A549 (cell line): ENCODE data around the gene MACROD1. TPM values are rescaled to one million over a fixed set of nuclear protein-coding genes. Genes with fewer than 3 reads are reported as not detected.

Source experiments
- ATAC-seq, 2 experiments: fragments of 200-7000 bp in 1 of 2; fragments of >200 bp in 1 of 2; cut with Nextera tagmentation in 1 of 2; cut with Tn5 transposase in 1 of 2; 3 replicates each; pipeline versions ENCODE4 v1.8.0 to v1.9.1; 2018 to 2020; ENCODE audit warnings: mild to moderate bottlenecking in 1 of 2, moderate library complexity in 1 of 2
- CTCF ChIA-PET: fragments of 300-600 bp; sonication (Branson Sonifier 250); formaldehyde crosslinking; extraction: SDS; loops from one replicate; lab custom pipeline; 2021; ENCODE audit warnings: antibody characterized with exemption, inconsistent platforms; lab: Yijun Ruan, JAX
- POLR2A ChIA-PET: fragments of 350-600 bp; formaldehyde crosslinking; extraction: SDS; loops from one replicate; lab custom pipeline; 2021; ENCODE audit warnings: antibody characterized with exemption, inconsistent platforms; lab: Yijun Ruan, JAX
- DNase-seq, 2 experiments: peaks; one replicate each; pipeline versions ENCODE4 v3.0.0 to v3.0.0-alpha.2; 2011 to 2016; ENCODE audit warnings: low read depth in 1 of 2, low spot score in 1 of 2
- FAIRE-seq: peaks from 2 replicates; lab custom pipeline; 2011; peaks lifted over from hg19 to GRCh38; lab: Jason Lieb, UNC
- H3K27ac ChIP-seq, 2 experiments: fragments of >200 bp; sonication (Bioruptor Twin); formaldehyde crosslinking; 3 replicates each; pipeline ENCODE4 v1.5.1; 2016 to 2017
- H3K4me1 ChIP-seq: fragments of >200 bp; sonication (Bioruptor Twin); formaldehyde crosslinking; 3 replicates; pipeline ENCODE4 v1.6.1; 2016
- H3K4me2 ChIP-seq: fragments of >200 bp; sonication (Bioruptor Twin); formaldehyde crosslinking; 3 replicates; pipeline ENCODE4 v1.6.1; 2016
- H3K4me3 ChIP-seq: fragments of >200 bp; sonication (Bioruptor Twin); formaldehyde crosslinking; 3 replicates; pipeline ENCODE4 v1.5.1; 2016
- H3K9me3 ChIP-seq: fragments of >200 bp; sonication (Bioruptor Twin); formaldehyde crosslinking; 3 replicates; pipeline ENCODE4 v1.6.1; 2016
- CBX8 ChIP-seq: fragments of 200-600 bp; sonication (generic); IDR thresholded peaks from 2 replicates; pipeline ENCODE4 v1.6.1; 2016
- CHD2 ChIP-seq: fragments of 150-350 bp; IDR thresholded peaks from 2 replicates; pipeline ENCODE4 v1.6.1; 2014; ENCODE audit warnings: low read length; ENCODE audit not compliant: partially characterized antibody
- CHD4 ChIP-seq: fragments of 200-600 bp; sonication (generic); IDR thresholded peaks from 2 replicates; pipeline ENCODE4 v1.6.1; 2016; ENCODE audit warnings: antibody characterized with exemption, mild to moderate bottlenecking, borderline replicate concordance
- EHF ChIP-seq: fragments of 250-450 bp; sonication (Bioruptor Pico); IDR thresholded peaks from 2 replicates; pipeline ENCODE4 v1.5.0; 2020; ENCODE audit warnings: mild to moderate bottlenecking
- EHMT2 ChIP-seq: fragments of 200-600 bp; sonication (generic); IDR thresholded peaks from 2 replicates; pipeline ENCODE4 v1.6.1; 2016; ENCODE audit warnings: antibody characterized with exemption, low read depth, mild to moderate bottlenecking, moderate library complexity
- ELK1 ChIP-seq: fragments of 150-350 bp; IDR thresholded peaks from 2 replicates; pipeline ENCODE4 v1.6.1; 2014; ENCODE audit warnings: low read depth, mild to moderate bottlenecking, low read length
- FOSB ChIP-seq: fragments of 250-450 bp; sonication (Bioruptor Pico); IDR thresholded peaks from 2 replicates; pipeline ENCODE4 v1.5.0; 2020; ENCODE audit warnings: mild to moderate bottlenecking, moderate library complexity
- FOXS1 ChIP-seq: fragments of 250-450 bp; sonication (Bioruptor Pico); IDR thresholded peaks from 2 replicates; pipeline ENCODE4 v1.5.0; 2020; ENCODE audit warnings: mild to moderate bottlenecking, moderate library complexity
- HEYL ChIP-seq: fragments of 250-450 bp; sonication (Bioruptor Pico); IDR thresholded peaks from 2 replicates; pipeline ENCODE4 v1.8.0; 2021; ENCODE audit warnings: mild to moderate bottlenecking, moderate library complexity
- HMGXB4 ChIP-seq: fragments of 250-450 bp; sonication (Bioruptor Pico); IDR thresholded peaks from 2 replicates; pipeline ENCODE4 v1.5.0; 2021; ENCODE audit warnings: mild to moderate bottlenecking, moderate library complexity, borderline replicate concordance
- HOXB13 ChIP-seq: fragments of 250-450 bp; sonication (Bioruptor Pico); IDR thresholded peaks from 2 replicates; pipeline ENCODE4 v1.5.0; 2020; ENCODE audit warnings: low read depth, mild to moderate bottlenecking, moderate library complexity
- HOXB5 ChIP-seq: fragments of 250-450 bp; sonication (Bioruptor Pico); IDR thresholded peaks from 2 replicates; pipeline ENCODE4 v1.5.0; 2020; ENCODE audit warnings: mild to moderate bottlenecking, moderate library complexity
- JUNB ChIP-seq: fragments of >200 bp; sonication (Bioruptor Twin); formaldehyde crosslinking; IDR thresholded peaks from 2 replicates; pipeline ENCODE4 v1.6.1; 2016
- MAX ChIP-seq: IDR thresholded peaks from 2 replicates; pipeline ENCODE4 v1.6.1; 2012
- MAZ ChIP-seq: fragments of 150-350 bp; IDR thresholded peaks from 2 replicates; pipeline ENCODE4 v1.6.1; 2014; ENCODE audit warnings: antibody characterized with exemption, low read depth, low read length, borderline replicate concordance
- NPAS2 ChIP-seq: fragments of 250-450 bp; sonication (Bioruptor Pico); IDR thresholded peaks from 2 replicates; pipeline ENCODE4 v1.8.0; 2022; ENCODE audit warnings: mild to moderate bottlenecking, moderate library complexity, borderline replicate concordance
- POLR2A ChIP-seq: IDR thresholded peaks from 2 replicates; pipeline ENCODE4 v1.6.1; 2012; ENCODE audit warnings: mild to moderate bottlenecking, low read length
- POLR2AphosphoS2 ChIP-seq: conservative IDR thresholded peaks from 2 replicates; pipeline ENCODE4 v1.6.1; 2012; ENCODE audit warnings: low read length, improper control_type of control experiment, inconsistent platforms
- RNF2 ChIP-seq: fragments of 200-600 bp; sonication (generic); IDR thresholded peaks from 2 replicates; pipeline ENCODE4 v1.6.1; 2016; ENCODE audit warnings: low read depth, mild to moderate bottlenecking, antibody characterized with exemption, moderate library complexity, borderline replicate concordance
- SMC3 ChIP-seq: fragments of >200 bp; sonication (Bioruptor Twin); formaldehyde crosslinking; IDR thresholded peaks from 3 replicates; pipeline ENCODE4 v1.6.1; 2018; ENCODE audit warnings: inconsistent platforms
- SREBF2 ChIP-seq: fragments of 450-650 bp; IDR thresholded peaks from 2 replicates; pipeline ENCODE4 v1.6.1; 2014; ENCODE audit warnings: mild to moderate bottlenecking, moderate library complexity
- TFCP2L1 ChIP-seq: fragments of 250-450 bp; sonication (Bioruptor Pico); IDR thresholded peaks from 2 replicates; pipeline ENCODE4 v1.5.0; 2021; ENCODE audit warnings: mild to moderate bottlenecking
- TP53 ChIP-seq: fragments of 250-450 bp; sonication (Bioruptor Pico); IDR thresholded peaks from 2 replicates; pipeline ENCODE4 v1.5.0; 2021; ENCODE audit warnings: mild to moderate bottlenecking, moderate library complexity
- USF2 ChIP-seq: fragments of 450-650 bp; IDR thresholded peaks from 2 replicates; pipeline ENCODE4 v1.6.1; 2014; ENCODE audit warnings: antibody characterized with exemption
- ZFP36 ChIP-seq: fragments of 450-650 bp; IDR thresholded peaks from 2 replicates; pipeline ENCODE4 v1.6.1; 2014; ENCODE audit warnings: borderline replicate concordance; ENCODE audit not compliant: partially characterized antibody
- WGBS: methylation state at CpG from one replicate; pipeline ENCODE4 v1.1.6; 2017; ENCODE audit errors: missing lambda C conversion rate; 5-methylcytosine and 5-hydroxymethylcytosine counted together
- polyA plus RNA-seq, 4 experiments: library from polyadenylated mRNA; depleted of rRNA in 3 of 4; stranded (reverse); fragments of >200 nt; fragmentation: RNase III in 1 of 4; extraction: RNeasy Plus Mini Kit Qiagen cat#74134 plus additional on column Dnase treatment in 1 of 4; gene quantifications; 2 replicates in 3 of 4; 3 replicates in 1 of 4; pipeline ENCODE4 v1.2.3, GENCODE V29; 2011 to 2017
- TF ChIP-seq, protein P1 (sequence below): IDR thresholded peaks from 2 replicates; pipeline ENCODE4 v1.6.1; 2012; ENCODE audit warnings: low read depth, borderline replicate concordance

The MACROD1 gene
- polyA plus RNA-seq, 2 of the 4 experiments (the other 2 are of a cell fraction), result 15.1 to 16.6 TPM

DNA sequence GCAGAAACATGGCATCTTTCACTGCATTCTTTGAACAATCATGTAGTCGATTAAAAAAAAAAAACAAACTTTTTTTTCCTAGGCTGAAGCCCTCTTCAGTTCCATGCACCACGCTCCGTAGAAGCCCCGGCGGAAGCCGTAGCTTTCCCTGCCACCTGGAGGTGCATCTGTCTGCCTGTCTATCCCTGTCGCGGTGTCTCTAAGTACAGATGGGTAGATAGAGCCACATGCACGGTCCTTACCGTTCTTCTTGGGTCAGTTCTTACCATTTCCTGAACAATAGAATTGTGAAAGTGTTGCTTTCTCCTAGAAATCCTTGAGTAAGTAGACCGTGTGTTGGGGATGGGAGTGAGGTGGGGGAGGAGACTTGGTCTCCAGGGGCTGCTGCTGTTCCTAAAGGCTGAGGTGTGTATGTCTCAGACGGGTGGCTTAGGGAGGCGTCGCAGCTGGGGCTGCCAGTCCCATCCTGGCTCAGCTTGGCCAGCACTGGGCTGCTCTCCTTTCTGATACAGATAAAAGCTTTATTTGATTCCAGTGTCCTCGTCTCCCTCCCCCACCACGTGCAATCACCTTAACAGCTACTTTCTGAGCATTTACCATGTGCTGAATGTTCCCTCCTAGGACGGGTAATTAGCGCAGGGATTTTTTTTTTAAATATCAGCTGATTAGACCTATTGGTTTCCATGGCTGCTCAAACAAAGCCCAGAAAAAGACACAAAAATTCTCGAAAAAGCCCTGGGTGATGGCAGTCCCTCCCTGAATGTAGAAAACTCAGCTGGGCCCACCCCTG lies 46.8 kb downstream of the MACROD1 start:
- ChIA-PET POLR2A (no interaction called here), CTCF (interaction anchor here (0.6 kb wide), 1 partner anchor 16 kb away, joined by 4 read pairs; no protein-coding TSS in a partner anchor)
- 80% methylated on average over 19 of the region's 19 CpGs for WGBS
- DNase-seq (no peak), FAIRE-seq (no peak), ATAC-seq (no peak)
- H3K4me3 ChIP-seq, result no peak overlapping the region
- TF ChIP-seq FOSB (CRISPR knock-in tag) (no peak), MAX (no peak), SMC3 (no peak), NPAS2 (no peak)
- no peaks in the 10 kb centered on the region for H3K9me3 ChIP-seq
- no peak overlapping the region for H3K4me2 ChIP-seq
- H3K27ac ChIP-seq, result no peak overlapping the region
- no peaks in the 10 kb centered on the region for H3K4me1 ChIP-seq

- Histone ChIP-seq H3K4me1 (no peaks in the 10 kb centered on the region), H3K27ac (no peak overlapping the region), H3K9me3 (no peaks in the 10 kb centered on the region), H3K4me2 (no peak overlapping the region), H3K4me3 (no peak overlapping the region)
- CTCF ChIA-PET, result no interaction called here
- no peak for TF ChIP-seq HOXB13
- no peak for TF ChIP-seq ELK1
- no peak for TF ChIP-seq CBX8
- no peak for TF ChIP-seq USF2
- no peak for TF ChIP-seq JUNB
- TF ChIP-seq HOXB5 (CRISPR knock-in tag), result no peak
- TF ChIP-seq SREBF2, result no peak
- TF ChIP-seq, protein P1, sequence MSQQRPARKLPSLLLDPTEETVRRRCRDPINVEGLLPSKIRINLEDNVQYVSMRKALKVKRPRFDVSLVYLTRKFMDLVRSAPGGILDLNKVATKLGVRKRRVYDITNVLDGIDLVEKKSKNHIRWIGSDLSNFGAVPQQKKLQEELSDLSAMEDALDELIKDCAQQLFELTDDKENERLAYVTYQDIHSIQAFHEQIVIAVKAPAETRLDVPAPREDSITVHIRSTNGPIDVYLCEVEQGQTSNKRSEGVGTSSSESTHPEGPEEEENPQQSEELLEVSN, result no peak
- no peak for TF ChIP-seq TP53 (CRISPR knock-in tag)
- TF ChIP-seq MAZ, result no peak
- TF ChIP-seq POLR2A, result no peak
- no peak for TF ChIP-seq RNF2
- TF ChIP-seq FOSB (CRISPR knock-in tag), result no peak
- ATAC-seq, result no peak
- no peak for DNase-seq
- FAIRE-seq, result no peak
- POLR2A ChIA-PET, result no interaction called here
- WGBS, result 93% methylated on average over 25 of the region's 32 CpGs
Observed at GRCh38 chr11:64117763-64118459, 48.0 kb downstream of the MACROD1 start.

DNA sequence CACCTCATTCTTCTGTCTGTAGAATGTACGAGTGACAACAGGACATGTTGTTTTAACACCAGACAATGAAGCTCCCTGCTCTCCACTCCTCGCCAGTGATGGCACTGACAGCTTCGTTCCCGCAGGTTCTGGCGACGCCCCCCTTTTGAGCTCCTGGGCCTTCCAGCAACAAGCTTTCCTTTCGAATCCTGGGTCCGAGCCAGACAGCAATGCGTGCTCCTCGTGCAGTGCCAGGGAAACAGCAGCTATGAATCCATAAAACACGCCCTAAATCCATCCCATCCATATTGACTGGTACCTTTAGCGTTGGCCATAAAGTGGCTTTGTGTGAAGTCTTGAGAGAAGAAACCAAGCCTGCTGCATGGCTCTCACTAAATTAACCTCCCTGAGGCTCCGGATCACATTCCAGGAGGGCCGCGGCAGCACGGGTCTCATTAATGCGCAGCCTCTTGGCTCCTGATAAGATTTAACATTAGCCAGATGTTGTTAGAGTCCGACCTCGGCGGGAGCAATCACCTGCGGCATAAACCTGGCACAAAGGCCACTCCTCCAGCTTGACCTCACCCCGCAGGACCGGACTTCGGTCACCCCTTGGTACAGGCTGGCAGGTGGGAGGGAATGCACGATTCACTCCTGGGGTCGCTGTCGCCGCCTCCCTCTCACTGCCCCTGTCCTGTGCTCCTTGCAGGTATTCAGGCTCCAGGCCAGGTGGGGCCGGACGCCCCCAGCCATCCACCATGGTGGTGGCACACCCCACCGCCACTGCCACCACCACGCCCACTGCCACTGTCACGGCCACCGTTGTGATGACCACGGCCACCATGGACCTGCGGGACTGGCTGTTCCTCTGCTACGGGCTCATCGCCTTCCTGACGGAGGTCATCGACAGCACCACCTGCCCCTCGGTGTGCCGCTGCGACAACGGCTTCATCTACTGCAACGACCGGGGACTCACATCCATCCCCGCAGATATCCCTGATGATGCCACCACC lies 50.1 kb downstream of the MACROD1 start:
- Histone ChIP-seq H3K27ac (no peak overlapping the region), H3K4me3 (no peak overlapping the region), H3K4me1 (no peaks in the 10 kb centered on the region), H3K4me2 (no peak overlapping the region), H3K9me3 (no peaks in the 10 kb centered on the region)
- WGBS, result 92% methylated on average over 46 of the region's 47 CpGs
- POLR2A ChIA-PET, result no interaction called here
- no peak for FAIRE-seq
- no peak for ATAC-seq
- TF ChIP-seq EHF (CRISPR knock-in tag) (no peak), ZFP36 (no peak), EHMT2 (no peak), FOXS1 (CRISPR knock-in tag) (no peak), CHD4 (no peak), POLR2AphosphoS2 (no peak), MAZ (no peak), CHD2 (no peak), TFCP2L1 (CRISPR knock-in tag) (no peak), SREBF2 (no peak), HEYL (CRISPR knock-in tag) (no peak), HMGXB4 (CRISPR knock-in tag) (no peak)
- DNase-seq, result no peak
- CTCF ChIA-PET, result interaction anchor here (1.0 to 1.4 kb wide), 3 partner anchors 32 to 77 kb away, joined by 3 to 5 read pairs (median 4); no protein-coding TSS in a partner anchor
